ENCODE data around the gene NR4A2. TPM values are rescaled to one million over a fixed set of nuclear protein-coding genes. Genes with fewer than 3 reads are reported as not detected.

NR4A2 gene
- total RNA-seq, 4 donors from 2014 or later = 0.83 to 15.9 (median 3.4) TPM

- Histone ChIP-seq H3K27me3 (no peaks in the 10 kb centered on the region), H3K4me1 (no peaks in the 10 kb centered on the region), H3K27ac (peak overlapping the region; percentile 100), H3K9me3 (no peaks in the 10 kb centered on the region), H3K36me3 (no peaks in the 10 kb centered on the region), H3K4me3 (no peak overlapping the region)
- intact Hi-C loops (cut with DNase I; ENCODE audit: low total_unique reads) = no loop called here
- DNase-seq = no peak
- no peak for TF ChIP-seq POLR2A (IDR thresholded peaks at IDR 0.05)
- TF ChIP-seq, protein P1, sequence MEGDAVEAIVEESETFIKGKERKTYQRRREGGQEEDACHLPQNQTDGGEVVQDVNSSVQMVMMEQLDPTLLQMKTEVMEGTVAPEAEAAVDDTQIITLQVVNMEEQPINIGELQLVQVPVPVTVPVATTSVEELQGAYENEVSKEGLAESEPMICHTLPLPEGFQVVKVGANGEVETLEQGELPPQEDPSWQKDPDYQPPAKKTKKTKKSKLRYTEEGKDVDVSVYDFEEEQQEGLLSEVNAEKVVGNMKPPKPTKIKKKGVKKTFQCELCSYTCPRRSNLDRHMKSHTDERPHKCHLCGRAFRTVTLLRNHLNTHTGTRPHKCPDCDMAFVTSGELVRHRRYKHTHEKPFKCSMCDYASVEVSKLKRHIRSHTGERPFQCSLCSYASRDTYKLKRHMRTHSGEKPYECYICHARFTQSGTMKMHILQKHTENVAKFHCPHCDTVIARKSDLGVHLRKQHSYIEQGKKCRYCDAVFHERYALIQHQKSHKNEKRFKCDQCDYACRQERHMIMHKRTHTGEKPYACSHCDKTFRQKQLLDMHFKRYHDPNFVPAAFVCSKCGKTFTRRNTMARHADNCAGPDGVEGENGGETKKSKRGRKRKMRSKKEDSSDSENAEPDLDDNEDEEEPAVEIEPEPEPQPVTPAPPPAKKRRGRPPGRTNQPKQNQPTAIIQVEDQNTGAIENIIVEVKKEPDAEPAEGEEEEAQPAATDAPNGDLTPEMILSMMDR (IDR thresholded peaks at IDR 0.05) = no peak
Measured at GRCh38 chr2:156340377-156340776, 7.9 kb upstream of the NR4A2 start.

DNA sequence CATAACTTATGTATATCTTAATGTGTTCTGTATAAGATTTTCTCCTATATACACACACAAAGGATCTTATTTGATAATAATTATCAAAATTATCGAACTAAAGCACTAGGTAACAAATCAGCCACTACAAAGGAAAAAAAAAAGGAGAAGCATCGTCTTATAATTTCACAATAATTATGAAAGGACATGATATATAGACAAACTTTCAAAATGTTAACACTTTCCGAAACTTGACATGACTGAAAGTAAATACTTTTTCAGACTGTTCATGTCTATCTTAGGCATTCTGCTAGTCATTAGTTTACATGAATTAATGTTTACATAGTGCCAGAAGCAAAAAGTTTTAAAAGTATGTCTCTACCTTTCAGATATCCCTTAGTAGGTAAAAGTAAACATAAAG lies 7.3 kb upstream of the NR4A2 start:
- Histone ChIP-seq H3K27ac (no peak overlapping the region), H3K27me3 (no peaks in the 10 kb centered on the region), H3K4me3 (no peak overlapping the region), H3K9me3 (no peaks in the 10 kb centered on the region), H3K36me3 (no peaks in the 10 kb centered on the region), H3K4me1 (no peaks in the 10 kb centered on the region)
- no peak for DNase-seq
- intact Hi-C loops (cut with DNase I; ENCODE audit: low total_unique reads) = no loop called here
- TF ChIP-seq, protein P1 (IDR thresholded peaks at IDR 0.05) = no peak
- TF ChIP-seq POLR2A (IDR thresholded peaks at IDR 0.05) = no peak

GRCh38 chr2:156339110-156339847 lies 6.8 kb upstream of the NR4A2 start:
- DNase-seq = no peak
- no peaks in the 10 kb centered on the region for H3K36me3 ChIP-seq
- no peaks in the 10 kb centered on the region for H3K27me3 ChIP-seq
- no peak overlapping the region for H3K4me3 ChIP-seq
- intact Hi-C loops (cut with DNase I; ENCODE audit: low total_unique reads) = no loop called here
- no peaks in the 10 kb centered on the region for H3K9me3 ChIP-seq
- no peaks in the 10 kb centered on the region for H3K4me1 ChIP-seq
- TF ChIP-seq POLR2A (IDR thresholded peaks at IDR 0.05) = no peak
- H3K27ac ChIP-seq = no peak overlapping the region

DNA sequence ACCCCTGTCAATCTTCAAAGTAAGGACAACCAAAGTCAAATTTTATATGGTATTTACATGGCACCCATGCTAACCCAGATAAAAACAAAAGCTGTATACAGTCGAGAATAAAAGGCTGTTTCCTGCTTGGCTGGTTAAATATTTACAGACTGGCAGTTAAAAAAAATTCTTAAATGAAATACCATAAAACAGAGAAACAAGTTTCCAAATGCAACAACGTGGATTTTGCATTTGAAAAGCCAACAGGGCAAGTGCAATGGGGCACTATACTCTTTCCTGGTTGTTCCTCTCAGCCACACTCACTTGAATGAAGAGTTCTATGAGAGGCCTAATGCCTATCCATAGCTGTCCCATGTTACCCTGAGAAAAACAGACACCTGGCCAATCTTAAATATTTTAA lies 6.1 kb upstream of the NR4A2 start:
- TF ChIP-seq, protein P1 (IDR thresholded peaks at IDR 0.05) = no peak
- TF ChIP-seq POLR2A (IDR thresholded peaks at IDR 0.05) = no peak
- H3K27ac ChIP-seq = no peak overlapping the region
- no peaks in the 10 kb centered on the region for H3K9me3 ChIP-seq
- H3K27me3 ChIP-seq = no peaks in the 10 kb centered on the region
- no peaks in the 10 kb centered on the region for H3K4me1 ChIP-seq
- no peaks in the 10 kb centered on the region for H3K36me3 ChIP-seq
- intact Hi-C loops (cut with DNase I; ENCODE audit: low total_unique reads) = no loop called here
- no peak for DNase-seq
- no peak overlapping the region for H3K4me3 ChIP-seq

GRCh38 chr2:156334496-156335478 lies 2.3 kb upstream of the NR4A2 start:
- intact Hi-C loops (cut with DNase I; ENCODE audit: low total_unique reads) = loop anchor here (5.0 kb wide), 1 partner anchor 68 kb away; no protein-coding TSS in a partner anchor
- Histone ChIP-seq H3K27ac (peak overlapping the region; percentile 98 to 99), H3K4me3 (peak overlapping the region; percentile 79 to 87), H3K4me1 (no peaks in the 10 kb centered on the region), H3K36me3 (no peaks in the 10 kb centered on the region), H3K9me3 (no peaks in the 10 kb centered on the region), H3K27me3 (no peaks in the 10 kb centered on the region)
- peak; percentile 92 to 94 for DNase-seq
- TF ChIP-seq, protein P1 (IDR thresholded peaks at IDR 0.05) = peak in 1 of 4 experiments; percentile 32
- peak; percentile 55 to 75 for TF ChIP-seq POLR2A (IDR thresholded peaks at IDR 0.05)
